ENCODE data around the gene EIF2S2. TPM values are rescaled to one million over a fixed set of nuclear protein-coding genes. Genes with fewer than 3 reads are reported as not detected.
"Not testable (repeated sequence)": the region's sequence is repeated elsewhere in the genome, so short reads cannot be mapped to it uniquely, and the experiment has no call there.

The EIF2S2 gene
- total RNA-seq: 43.8 TPM

GRCh38 chr20:34111702-34112599 is at the start of gene EIF2S2:
TSS of gene EIF2S2 (minus strand) at chr20:34112243. CDS start at chr20:34112110, 133 bp downstream.
- peak; percentile 88 for DNase-seq

- DNase-seq: not testable (repeated sequence)
Observed at GRCh38 chr20:34157697-34158096, 45.7 kb upstream of the EIF2S2 start.

- DNase-seq: no peak
Observed at GRCh38 chr20:34155836-34156235, 43.8 kb upstream of the EIF2S2 start.

GRCh38 chr20:34153169-34153568 is 41.1 kb upstream of the EIF2S2 start:
- DNase-seq: not testable (repeated sequence)

GRCh38 chr20:34152073-34152472 is 40.0 kb upstream of the EIF2S2 start:
- not testable (repeated sequence) for DNase-seq

- DNase-seq: no peak
Observed at GRCh38 chr20:34150306-34151000, 38.4 kb upstream of the EIF2S2 start.

- no peak for DNase-seq
Observed at GRCh38 chr20:34145280-34145819, 33.3 kb upstream of the EIF2S2 start.

GRCh38 chr20:34143951-34144350 is 31.9 kb upstream of the EIF2S2 start:
- no peak for DNase-seq

GRCh38 chr20:34142121-34142520 is 30.1 kb upstream of the EIF2S2 start:
- DNase-seq: no peak

GRCh38 chr20:34141293-34141692 is 29.2 kb upstream of the EIF2S2 start:
- no peak for DNase-seq

- DNase-seq: not testable (repeated sequence)
Observed at GRCh38 chr20:34135525-34136275, 23.7 kb upstream of the EIF2S2 start.

GRCh38 chr20:34133365-34133860 is 21.4 kb upstream of the EIF2S2 start:
- DNase-seq: not testable (repeated sequence)

GRCh38 chr20:34132943-34133342 is 20.9 kb upstream of the EIF2S2 start:
- not testable (repeated sequence) for DNase-seq

GRCh38 chr20:34132491-34132890 is 20.4 kb upstream of the EIF2S2 start:
- not testable (repeated sequence) for DNase-seq

GRCh38 chr20:34131491-34131890 is 19.4 kb upstream of the EIF2S2 start:
- no peak for DNase-seq

- DNase-seq: peak; percentile 34
Observed at GRCh38 chr20:34129518-34130162, 17.6 kb upstream of the EIF2S2 start.

GRCh38 chr20:34127792-34128191 is 15.7 kb upstream of the EIF2S2 start:
- no peak for DNase-seq

- no peak for DNase-seq
Observed at GRCh38 chr20:34124469-34125249, 12.6 kb upstream of the EIF2S2 start.

- DNase-seq: no peak
Observed at GRCh38 chr20:34123309-34123708, 11.3 kb upstream of the EIF2S2 start.

GRCh38 chr20:34122274-34122980 is 10.4 kb upstream of the EIF2S2 start:
- no peak for DNase-seq
